HepG2 (cell line): ENCODE results near the gene OARD1. TPM values are rescaled to one million over a fixed set of nuclear protein-coding genes. Genes with fewer than 3 reads are reported as not detected.

Source experiments
- AHDC1 ChIP-seq: sonication (generic); formaldehyde crosslinking; IDR thresholded peaks from 2 replicates; pipeline ENCODE4 v1.5.1; 2020; ENCODE audit warnings: mild to moderate bottlenecking, missing genetic modification reagents, borderline replicate concordance
- AHR ChIP-seq: IDR thresholded peaks from 2 replicates; pipeline ENCODE4 v1.6.1; 2018; ENCODE audit warnings: missing genetic modification reagents, missing compliant biosample characterization
- ATF5 ChIP-seq: sonication (generic); formaldehyde crosslinking; IDR thresholded peaks from 2 replicates; pipeline ENCODE4 v1.4.0; 2020; ENCODE audit warnings: mild to moderate bottlenecking, low read depth, missing genetic modification reagents
- CBFB ChIP-seq: sonication (generic); formaldehyde crosslinking; IDR thresholded peaks from 2 replicates; pipeline ENCODE4 v1.4.0; 2020; ENCODE audit warnings: missing genetic modification reagents
- JUN ChIP-seq: sonication (generic); formaldehyde crosslinking; IDR thresholded peaks from 2 replicates; pipeline ENCODE4 v1.4.0; 2020; ENCODE audit warnings: mild to moderate bottlenecking, missing genetic modification reagents
- RNF219 ChIP-seq: sonication (generic); formaldehyde crosslinking; IDR thresholded peaks from 2 replicates; pipeline ENCODE4 v1.5.0; 2020; ENCODE audit warnings: mild to moderate bottlenecking, missing genetic modification reagents
- SMC3 ChIP-seq: IDR thresholded peaks from 2 replicates; pipeline ENCODE4 v1.6.1; 2011; ENCODE audit warnings: low read length, improper control_type of control experiment
- TFAP4 ChIP-seq: sonication (generic); IDR thresholded peaks from 2 replicates; pipeline ENCODE4 v1.6.1; 2016; ENCODE audit warnings: low read depth, borderline replicate concordance
- TGIF2 ChIP-seq: IDR thresholded peaks from 2 replicates; pipeline ENCODE4 v1.6.1; 2016; ENCODE audit warnings: control low read depth, missing compliant biosample characterization
- THYN1 ChIP-seq: sonication (generic); formaldehyde crosslinking; IDR thresholded peaks from 2 replicates; pipeline ENCODE4 v1.8.1; 2023; ENCODE audit warnings: low read depth, mild to moderate bottlenecking, moderate library complexity, missing genetic modification reagents, borderline replicate concordance
- ZBTB2 ChIP-seq: sonication (generic); formaldehyde crosslinking; IDR thresholded peaks from 2 replicates; pipeline ENCODE4 v1.8.0; 2022; ENCODE audit warnings: low read depth, missing genetic modification reagents
- ZBTB25 ChIP-seq: IDR thresholded peaks from 2 replicates; pipeline ENCODE4 v1.6.1; 2018; ENCODE audit warnings: missing genetic modification reagents
- ZNF513 ChIP-seq: sonication (generic); formaldehyde crosslinking; conservative IDR thresholded peaks from 2 replicates; pipeline ENCODE4 v1.5.0; 2020; ENCODE audit warnings: missing genetic modification reagents
- ZNF562 ChIP-seq: sonication (generic); formaldehyde crosslinking; IDR thresholded peaks from 2 replicates; pipeline ENCODE4 v1.8.0; 2022; ENCODE audit warnings: missing genetic modification reagents, borderline replicate concordance
- polyA plus RNA-seq, 8 experiments: library from polyadenylated mRNA; depleted of rRNA in 3 of 8; stranded (reverse) in 7 of 8; unstranded in 1 of 8; fragments of >200 nt; fragmentation: Illumina TruSeq in 4 of 8; extraction: Trizol in 4 of 8; gene quantifications; 2 replicates each; pipeline versions ENCODE4 v1.2.1 to v1.2.3, GENCODE V29; 2011 to 2016; ENCODE audit warnings: low read depth in 4 of 8, missing spikeins in 1 of 8, mixed read lengths in 1 of 8; ENCODE audit not compliant: insufficient read depth in 1 of 8
- total RNA-seq, 5 experiments: library from RNA; depleted of rRNA; stranded (reverse); fragments of >200 nt; fragmentation: Illumina TruSeq; extraction: Trizol; gene quantifications; 2 replicates each; pipeline ENCODE4 v1.2.3, GENCODE V29; 2016; ENCODE audit warnings: low read depth in 1 of 5

Gene OARD1
- total and polyA plus RNA-seq, 2 of the 13 experiments (the other 11 are each of a cell fraction or from before 2014, with no cell fraction given), result 18.4 to 49.0 TPM

- TF ChIP-seq ZBTB25 (CRISPR knock-in tag), result peak; percentile 99
- no peak for TF ChIP-seq AHR (CRISPR knock-in tag)
- TF ChIP-seq ATF5 (CRISPR knock-in tag), result no peak
- no peak for TF ChIP-seq SMC3
- no peak for TF ChIP-seq JUN
- 0 out of 2 replicates have a peak, but pooled peaks have one; percentile 63 for TF ChIP-seq ZNF513 (CRISPR knock-in tag)
- no peak for TF ChIP-seq AHDC1 (CRISPR knock-in tag)
- TF ChIP-seq TGIF2, result peak; percentile 67
- TF ChIP-seq TFAP4, result no peak
- no peak; the same call in 1 of the 2 replicates for TF ChIP-seq RNF219 (CRISPR knock-in tag)
- no peak for TF ChIP-seq THYN1 (CRISPR knock-in tag)
- TF ChIP-seq ZBTB2, result peak; percentile 95
- no peak for TF ChIP-seq CBFB (CRISPR knock-in tag)
- no peak for TF ChIP-seq ZNF562
Measured at GRCh38 chr6:41073203-41073967, 1.2 kb upstream of the OARD1 start (continued).
